K562 (cell line): Measurements from ENCODE around the gene PCDHGA7. TPM values are rescaled to one million over a fixed set of nuclear protein-coding genes. Genes with fewer than 3 reads are reported as not detected.
A peak's percentile ranks its signal among the peaks of the same experiment; 100 is the strongest.

Experiments
- BDP1 ChIP-seq: IDR thresholded peaks from 3 replicates; pipeline ENCODE4 v1.6.1; 2011; ENCODE audit not compliant: insufficient read length, insufficient read depth
- CXXC5 ChIP-seq: fragments of 250-450 bp; sonication (Bioruptor Pico); IDR thresholded peaks from 2 replicates; pipeline ENCODE4 v1.8.0; 2022; ENCODE audit warnings: inconsistent platforms, mild to moderate bottlenecking, moderate library complexity
- EWSR1 ChIP-seq: fragments of 450-650 bp; IDR thresholded peaks from 2 replicates; pipeline ENCODE4 v1.6.1; 2018; ENCODE audit warnings: borderline replicate concordance, mild to moderate bottlenecking, low read depth, moderate library complexity; ENCODE audit not compliant: partially characterized antibody
- WHSC1 ChIP-seq: IDR thresholded peaks from one replicate; pipeline ENCODE4 v1.6.1; 2012; ENCODE audit warnings: low read length, control low read depth, inconsistent platforms
- ZNF766 ChIP-seq: fragments of 200-800 bp; sonication (Bioruptor generic); conservative IDR thresholded peaks from 2 replicates; pipeline ENCODE4 v1.6.1; 2016; ENCODE audit warnings: missing genetic modification characterization, missing compliant biosample characterization
- polyA plus RNA-seq, 8 experiments: library from polyadenylated mRNA; depleted of rRNA in 4 of 8; stranded (reverse) in 5 of 8; unstranded in 3 of 8; fragments of >200 nt; fragmentation: Nextera tagmentation in 2 of 8; fragmentation: Illumina TruSeq in 1 of 8; extraction: Ambion mirVana in 2 of 8; extraction: Trizol in 1 of 8; gene quantifications; 2 replicates each; pipeline versions ENCODE4 v1.2.1 to v1.2.3, GENCODE V29; 2011 to 2014; ENCODE audit warnings: inconsistent platforms in 1 of 8, missing spikeins in 1 of 8
- total RNA-seq, 7 experiments: library from RNA; depleted of rRNA in 6 of 7; stranded (reverse); fragments of >200 nt in 6 of 7; fragmentation: Illumina TruSeq in 2 of 7; extraction: Trizol in 2 of 7; gene quantifications; 2 replicates each; pipeline versions ENCODE4 v1.2.1 to v1.2.3, GENCODE V29; 2011 to 2021; ENCODE audit warnings: low replicate concordance in 1 of 7
- TF ChIP-seq, protein P1 (sequence below), 2 experiments: fragments of 450-650 bp; formaldehyde crosslinking in 1 of 2; IDR thresholded peaks; 2 replicates each; pipeline versions ENCODE4 v1.4.0 to v1.6.1; 2014 to 2020; ENCODE audit warnings: mild to moderate bottlenecking in 2 of 2, borderline replicate concordance in 1 of 2, low read depth in 1 of 2
- TF ChIP-seq, protein P2 (sequence below): IDR thresholded peaks from 2 replicates; pipeline ENCODE4 v1.6.1; 2012; ENCODE audit warnings: low read depth, low read length, improper control_type of control experiment, borderline replicate concordance
- TF ChIP-seq, protein P3 (sequence below): fragments of 250-450 bp; sonication (Bioruptor Pico); IDR thresholded peaks from 2 replicates; pipeline ENCODE4 v1.8.0; 2022; ENCODE audit warnings: moderate library complexity, mild to moderate bottlenecking, inconsistent platforms
- TF ChIP-seq, protein P4 (sequence below): fragments of 450-650 bp; IDR thresholded peaks from 2 replicates; pipeline ENCODE4 v1.6.1; 2016; ENCODE audit warnings: antibody characterized with exemption
- TF ChIP-seq, protein P5 (sequence below): sonication (generic); IDR thresholded peaks from 2 replicates; pipeline ENCODE4 v1.6.1; 2016

PCDHGA7 gene
- total and polyA plus RNA-seq, 9 of the 15 experiments (the other 6 are each of a cell fraction or from before 2014, with no cell fraction given), result 0.03 to 0.11 (median 0.06) TPM; not detected in 5

DNA sequence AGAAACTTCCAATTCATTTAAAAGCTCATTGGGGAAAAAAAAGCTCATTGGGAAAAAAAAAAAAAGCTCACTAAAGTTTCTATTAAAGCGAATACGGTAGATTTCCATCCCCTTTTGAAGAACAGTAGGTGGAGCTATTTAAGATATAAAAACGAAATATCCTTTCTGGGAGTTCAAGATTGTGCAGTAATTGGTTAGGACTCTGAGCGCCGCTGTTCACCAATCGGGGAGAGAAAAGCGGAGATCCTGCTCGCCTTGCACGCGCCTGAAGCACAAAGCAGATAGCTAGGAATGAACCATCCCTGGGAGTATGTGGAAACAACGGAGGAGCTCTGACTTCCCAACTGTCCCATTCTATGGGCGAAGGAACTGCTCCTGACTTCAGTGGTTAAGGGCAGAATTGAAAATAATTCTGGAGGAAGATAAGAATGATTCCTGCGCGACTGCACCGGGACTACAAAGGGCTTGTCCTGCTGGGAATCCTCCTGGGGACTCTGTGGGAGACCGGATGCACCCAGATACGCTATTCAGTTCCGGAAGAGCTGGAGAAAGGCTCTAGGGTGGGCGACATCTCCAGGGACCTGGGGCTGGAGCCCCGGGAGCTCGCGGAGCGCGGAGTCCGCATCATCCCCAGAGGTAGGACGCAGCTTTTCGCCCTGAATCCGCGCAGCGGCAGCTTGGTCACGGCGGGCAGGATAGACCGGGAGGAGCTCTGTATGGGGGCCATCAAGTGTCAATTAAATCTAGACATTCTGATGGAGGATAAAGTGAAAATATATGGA, 48.0 kb downstream of the PCDHGA7 start, which contains the start of gene PCDHGA12 (continued):
- TF ChIP-seq, protein P1, sequence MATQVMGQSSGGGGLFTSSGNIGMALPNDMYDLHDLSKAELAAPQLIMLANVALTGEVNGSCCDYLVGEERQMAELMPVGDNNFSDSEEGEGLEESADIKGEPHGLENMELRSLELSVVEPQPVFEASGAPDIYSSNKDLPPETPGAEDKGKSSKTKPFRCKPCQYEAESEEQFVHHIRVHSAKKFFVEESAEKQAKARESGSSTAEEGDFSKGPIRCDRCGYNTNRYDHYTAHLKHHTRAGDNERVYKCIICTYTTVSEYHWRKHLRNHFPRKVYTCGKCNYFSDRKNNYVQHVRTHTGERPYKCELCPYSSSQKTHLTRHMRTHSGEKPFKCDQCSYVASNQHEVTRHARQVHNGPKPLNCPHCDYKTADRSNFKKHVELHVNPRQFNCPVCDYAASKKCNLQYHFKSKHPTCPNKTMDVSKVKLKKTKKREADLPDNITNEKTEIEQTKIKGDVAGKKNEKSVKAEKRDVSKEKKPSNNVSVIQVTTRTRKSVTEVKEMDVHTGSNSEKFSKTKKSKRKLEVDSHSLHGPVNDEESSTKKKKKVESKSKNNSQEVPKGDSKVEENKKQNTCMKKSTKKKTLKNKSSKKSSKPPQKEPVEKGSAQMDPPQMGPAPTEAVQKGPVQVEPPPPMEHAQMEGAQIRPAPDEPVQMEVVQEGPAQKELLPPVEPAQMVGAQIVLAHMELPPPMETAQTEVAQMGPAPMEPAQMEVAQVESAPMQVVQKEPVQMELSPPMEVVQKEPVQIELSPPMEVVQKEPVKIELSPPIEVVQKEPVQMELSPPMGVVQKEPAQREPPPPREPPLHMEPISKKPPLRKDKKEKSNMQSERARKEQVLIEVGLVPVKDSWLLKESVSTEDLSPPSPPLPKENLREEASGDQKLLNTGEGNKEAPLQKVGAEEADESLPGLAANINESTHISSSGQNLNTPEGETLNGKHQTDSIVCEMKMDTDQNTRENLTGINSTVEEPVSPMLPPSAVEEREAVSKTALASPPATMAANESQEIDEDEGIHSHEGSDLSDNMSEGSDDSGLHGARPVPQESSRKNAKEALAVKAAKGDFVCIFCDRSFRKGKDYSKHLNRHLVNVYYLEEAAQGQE (IDR thresholded peaks at IDR 0.05; ENCODE audit: borderline replicate concordance), result 0 out of 2 replicates have a peak, but pooled peaks have one; percentile 10
- TF ChIP-seq, protein P1 (CRISPR knock-in tag; IDR thresholded peaks at IDR 0.05; ENCODE audit: low read depth), result no peak
- TF ChIP-seq ZNF766 (CRISPR knock-in tag) (no peak), BDP1 (no peak), WHSC1 (no peak), CXXC5 (CRISPR knock-in tag) (no peak), EWSR1 (no peak)
- TF ChIP-seq, protein P2, sequence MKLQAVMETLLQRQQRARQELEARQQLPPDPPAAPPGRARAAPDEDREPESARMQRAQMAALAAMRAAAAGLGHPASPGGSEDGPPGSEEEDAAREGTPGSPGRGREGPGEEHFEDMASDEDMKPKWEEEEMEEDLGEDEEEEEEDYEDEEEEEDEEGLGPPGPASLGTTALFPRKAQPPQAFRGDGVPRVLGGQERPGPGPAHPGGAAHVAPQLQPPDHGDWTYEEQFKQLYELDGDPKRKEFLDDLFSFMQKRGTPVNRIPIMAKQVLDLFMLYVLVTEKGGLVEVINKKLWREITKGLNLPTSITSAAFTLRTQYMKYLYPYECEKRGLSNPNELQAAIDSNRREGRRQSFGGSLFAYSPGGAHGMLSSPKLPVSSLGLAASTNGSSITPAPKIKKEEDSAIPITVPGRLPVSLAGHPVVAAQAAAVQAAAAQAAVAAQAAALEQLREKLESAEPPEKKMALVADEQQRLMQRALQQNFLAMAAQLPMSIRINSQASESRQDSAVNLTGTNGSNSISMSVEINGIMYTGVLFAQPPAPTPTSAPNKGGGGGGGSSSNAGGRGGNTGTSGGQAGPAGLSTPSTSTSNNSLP, result peak; percentile 67; the same call in 1 of the 2 replicates
- TF ChIP-seq, protein P3, sequence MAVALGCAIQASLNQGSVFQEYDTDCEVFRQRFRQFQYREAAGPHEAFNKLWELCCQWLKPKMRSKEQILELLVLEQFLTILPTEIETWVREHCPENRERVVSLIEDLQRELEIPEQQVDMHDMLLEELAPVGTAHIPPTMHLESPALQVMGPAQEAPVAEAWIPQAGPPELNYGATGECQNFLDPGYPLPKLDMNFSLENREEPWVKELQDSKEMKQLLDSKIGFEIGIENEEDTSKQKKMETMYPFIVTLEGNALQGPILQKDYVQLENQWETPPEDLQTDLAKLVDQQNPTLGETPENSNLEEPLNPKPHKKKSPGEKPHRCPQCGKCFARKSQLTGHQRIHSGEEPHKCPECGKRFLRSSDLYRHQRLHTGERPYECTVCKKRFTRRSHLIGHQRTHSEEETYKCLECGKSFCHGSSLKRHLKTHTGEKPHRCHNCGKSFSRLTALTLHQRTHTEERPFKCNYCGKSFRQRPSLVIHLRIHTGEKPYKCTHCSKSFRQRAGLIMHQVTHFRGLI (CRISPR knock-in tag), result no peak
- TF ChIP-seq, protein P4, sequence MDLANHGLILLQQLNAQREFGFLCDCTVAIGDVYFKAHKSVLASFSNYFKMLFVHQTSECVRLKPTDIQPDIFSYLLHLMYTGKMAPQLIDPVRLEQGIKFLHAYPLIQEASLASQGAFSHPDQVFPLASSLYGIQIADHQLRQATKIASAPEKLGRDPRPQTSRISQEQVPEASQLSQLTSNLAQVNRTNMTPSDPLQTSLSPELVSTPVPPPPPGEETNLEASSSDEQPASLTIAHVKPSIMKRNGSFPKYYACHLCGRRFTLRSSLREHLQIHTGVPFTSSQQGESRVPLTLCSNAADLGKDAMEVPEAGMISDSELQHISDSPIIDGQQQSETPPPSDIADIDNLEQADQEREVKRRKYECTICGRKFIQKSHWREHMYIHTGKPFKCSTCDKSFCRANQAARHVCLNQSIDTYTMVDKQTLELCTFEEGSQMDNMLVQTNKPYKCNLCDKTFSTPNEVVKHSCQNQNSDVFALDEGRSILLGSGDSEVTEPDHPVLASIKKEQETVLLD, result no peak
- TF ChIP-seq, protein P5, sequence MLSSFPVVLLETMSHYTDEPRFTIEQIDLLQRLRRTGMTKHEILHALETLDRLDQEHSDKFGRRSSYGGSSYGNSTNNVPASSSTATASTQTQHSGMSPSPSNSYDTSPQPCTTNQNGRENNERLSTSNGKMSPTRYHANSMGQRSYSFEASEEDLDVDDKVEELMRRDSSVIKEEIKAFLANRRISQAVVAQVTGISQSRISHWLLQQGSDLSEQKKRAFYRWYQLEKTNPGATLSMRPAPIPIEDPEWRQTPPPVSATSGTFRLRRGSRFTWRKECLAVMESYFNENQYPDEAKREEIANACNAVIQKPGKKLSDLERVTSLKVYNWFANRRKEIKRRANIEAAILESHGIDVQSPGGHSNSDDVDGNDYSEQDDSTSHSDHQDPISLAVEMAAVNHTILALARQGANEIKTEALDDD, result no peak
